Colonic mucosa (tissue), 4 donors: ENCODE measurements around the gene UNK. TPM values are rescaled to one million over a fixed set of nuclear protein-coding genes. Genes with fewer than 3 reads are reported as not detected.
A peak's percentile ranks its signal among the peaks of the same experiment; 100 is the strongest.

Experiments
- DNase-seq: peaks from one replicate; pipeline ENCODE4 v3.0.0-alpha.2; 2020
- H3K27ac ChIP-seq: fragments of 200-600 bp; one replicate; pipeline ENCODE4 v1.8.0; 2021
- H3K27me3 ChIP-seq: fragments of 200-600 bp; one replicate; pipeline ENCODE4 v1.8.0; 2021
- H3K36me3 ChIP-seq: fragments of 200-600 bp; one replicate; pipeline ENCODE4 v1.8.0; 2021
- H3K4me1 ChIP-seq: fragments of 200-600 bp; one replicate; pipeline ENCODE4 v1.8.0; 2021; ENCODE audit warnings: mild to moderate bottlenecking
- H3K4me3 ChIP-seq: fragments of 200-600 bp; one replicate; pipeline ENCODE4 v1.8.0; 2021
- H3K9ac ChIP-seq, 2 donors: one replicate each; pipeline ENCODE4 v1.7.0; 2013; ENCODE audit warnings: control low read depth in 2 of 2, low read depth in 2 of 2, low read length in 2 of 2
- H3K9me3 ChIP-seq: fragments of 200-600 bp; one replicate; pipeline ENCODE4 v1.8.0; 2021
- intact Hi-C: fragments of 100-400 bp; cut with DNase I; formaldehyde crosslinking; loops from one replicate; pipeline ENCODE4 v1.14.1; 2022
- total RNA-seq, 2 donors: library from RNA; stranded (reverse); fragmentation: NEBNext Ultra II Directional in 1 of 2; extraction: Animal tissue kit (Norgen Biotek cat#: 25700) in 1 of 2; gene quantifications; one replicate each; pipeline ENCODE4 v1.2.1, GENCODE V29; 2021
- TF ChIP-seq, protein P1 (sequence below): fragments of 200-600 bp; IDR thresholded peaks from one replicate; pipeline ENCODE4 v1.8.0; 2022; ENCODE audit warnings: antibody characterized with exemption, mild to moderate bottlenecking
- donor health status: healthy.
- donor health status: DM: no; HTN: no; CAD: no.
- donor health status: DM: no; HTN: no; CAD: no.

UNK gene
- total RNA-seq, 2 donors from 2014 or later, result 18.4 to 26.0 TPM

- no peak overlapping the region for H3K9ac ChIP-seq
- no peak for DNase-seq
- intact Hi-C loops, result no loop called here
- peaks cover 8% of the 10 kb centered on the region for H3K36me3 ChIP-seq
- no peaks in the 10 kb centered on the region for H3K27me3 ChIP-seq
- TF ChIP-seq, protein P1, sequence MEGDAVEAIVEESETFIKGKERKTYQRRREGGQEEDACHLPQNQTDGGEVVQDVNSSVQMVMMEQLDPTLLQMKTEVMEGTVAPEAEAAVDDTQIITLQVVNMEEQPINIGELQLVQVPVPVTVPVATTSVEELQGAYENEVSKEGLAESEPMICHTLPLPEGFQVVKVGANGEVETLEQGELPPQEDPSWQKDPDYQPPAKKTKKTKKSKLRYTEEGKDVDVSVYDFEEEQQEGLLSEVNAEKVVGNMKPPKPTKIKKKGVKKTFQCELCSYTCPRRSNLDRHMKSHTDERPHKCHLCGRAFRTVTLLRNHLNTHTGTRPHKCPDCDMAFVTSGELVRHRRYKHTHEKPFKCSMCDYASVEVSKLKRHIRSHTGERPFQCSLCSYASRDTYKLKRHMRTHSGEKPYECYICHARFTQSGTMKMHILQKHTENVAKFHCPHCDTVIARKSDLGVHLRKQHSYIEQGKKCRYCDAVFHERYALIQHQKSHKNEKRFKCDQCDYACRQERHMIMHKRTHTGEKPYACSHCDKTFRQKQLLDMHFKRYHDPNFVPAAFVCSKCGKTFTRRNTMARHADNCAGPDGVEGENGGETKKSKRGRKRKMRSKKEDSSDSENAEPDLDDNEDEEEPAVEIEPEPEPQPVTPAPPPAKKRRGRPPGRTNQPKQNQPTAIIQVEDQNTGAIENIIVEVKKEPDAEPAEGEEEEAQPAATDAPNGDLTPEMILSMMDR, result no peak
- H3K9me3 ChIP-seq, result no peaks in the 10 kb centered on the region
- H3K27ac ChIP-seq, result no peak overlapping the region
- peaks cover 9% of the 10 kb centered on the region for H3K4me1 ChIP-seq
- no peak overlapping the region for H3K4me3 ChIP-seq
Observed at GRCh38 chr17:75762513-75763268, 21.9 kb upstream of the UNK start.

GRCh38 chr17:75763269-75763607 lies 21.4 kb upstream of the UNK start:
- Histone ChIP-seq H3K27me3 (no peaks in the 10 kb centered on the region), H3K4me3 (no peak overlapping the region), H3K27ac (no peak overlapping the region), H3K36me3 (peaks cover 3% of the 10 kb centered on the region), H3K9me3 (no peaks in the 10 kb centered on the region), H3K9ac (no peak overlapping the region), H3K4me1 (peaks cover 9% of the 10 kb centered on the region)
- TF ChIP-seq, protein P1, result no peak
- no peak for DNase-seq
- intact Hi-C loops, result no loop called here

- H3K36me3 ChIP-seq, result no peaks in the 10 kb centered on the region
- H3K27ac ChIP-seq, result peak overlapping the region; percentile 75
- no peak for DNase-seq
- no peaks in the 10 kb centered on the region for H3K27me3 ChIP-seq
- peak overlapping the region; percentile 75 to 79 for H3K9ac ChIP-seq
- TF ChIP-seq, protein P1, result no peak
- peak overlapping the region; percentile 69 for H3K4me3 ChIP-seq
- H3K4me1 ChIP-seq, result peaks cover 9% of the 10 kb centered on the region
- H3K9me3 ChIP-seq, result no peaks in the 10 kb centered on the region
- intact Hi-C loops, result no loop called here
Observed at GRCh38 chr17:75763613-75764416, 20.8 kb upstream of the UNK start.

GRCh38 chr17:75764417-75764710 lies 20.2 kb upstream of the UNK start:
- H3K27me3 ChIP-seq, result no peaks in the 10 kb centered on the region
- H3K4me3 ChIP-seq, result peak overlapping the region; percentile 69
- peaks cover 9% of the 10 kb centered on the region for H3K4me1 ChIP-seq
- TF ChIP-seq, protein P1, result peak; percentile 61
- intact Hi-C loops, result no loop called here
- H3K36me3 ChIP-seq, result no peaks in the 10 kb centered on the region
- DNase-seq, result no peak
- H3K9ac ChIP-seq, result peak overlapping the region; percentile 75 to 79
- no peaks in the 10 kb centered on the region for H3K9me3 ChIP-seq
- H3K27ac ChIP-seq, result peak overlapping the region; percentile 75

DNA sequence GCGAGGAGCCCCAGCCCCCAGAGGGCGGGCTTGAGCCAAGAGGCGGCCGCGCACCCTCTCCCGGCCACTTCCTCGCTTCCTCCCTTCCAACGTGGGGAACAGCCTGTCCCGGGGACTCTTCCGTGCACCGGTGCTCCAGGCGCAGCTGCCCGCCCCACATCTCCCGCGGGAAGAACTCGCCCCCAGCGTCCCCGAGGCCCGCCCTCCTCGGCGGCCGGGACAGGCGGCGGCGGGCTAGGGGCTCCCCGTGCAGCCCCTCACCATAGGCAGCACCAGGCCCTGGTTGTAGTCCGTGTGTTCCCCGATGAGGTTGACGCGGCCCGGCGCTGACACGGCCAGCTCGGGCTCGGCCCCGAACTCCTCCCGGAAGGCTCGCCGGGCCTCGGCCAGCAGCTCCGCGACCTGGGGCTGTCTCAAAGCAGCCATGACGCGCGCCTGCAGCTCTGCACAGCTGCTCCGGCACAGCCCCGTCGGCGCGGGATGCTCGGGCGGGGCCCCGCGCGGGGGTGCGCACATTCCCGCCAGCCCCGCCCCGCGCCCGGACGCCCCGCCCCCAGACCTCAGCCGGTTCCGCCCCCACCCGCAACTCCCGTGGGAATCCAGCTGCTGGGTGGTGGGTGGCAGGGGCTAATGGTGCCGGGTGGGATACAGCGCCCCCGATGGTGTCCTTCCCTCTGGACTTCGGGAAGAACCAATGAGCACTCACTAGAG lies 19.7 kb upstream of the UNK start, which contains the start of gene GALK1:
TSS of gene GALK1 (minus strand) at position 482 of the 711 bp plus-strand sequence. CDS start at position 426, 56 bp downstream.
- Histone ChIP-seq H3K9ac (peak within 1 kb of the TSS; percentile 75 to 79), H3K4me3 (peak within 1 kb of the TSS; percentile 69), H3K27me3 (no peaks in the 10 kb centered on the region), H3K4me1 (peaks cover 9% of the 10 kb centered on the region), H3K9me3 (no peaks in the 10 kb centered on the region), H3K27ac (peak within 1 kb of the TSS; percentile 75), H3K36me3 (no peaks in the 10 kb centered on the region)
- intact Hi-C loops, result no loop called here
- DNase-seq, result peak; percentile 83
- TF ChIP-seq, protein P1, result no peak
